Caco-2 (cell line): ENCODE measurements around the gene SLC25A1. TPM values are rescaled to one million over a fixed set of nuclear protein-coding genes. Genes with fewer than 3 reads are reported as not detected.

Experiments used
- BruUV-seq: library from RNA; stranded (reverse); fragments of 400-500 nt; replicated peaks from 2 replicates; lab custom pipeline; 2021; lab: Mats Ljungman, UMichigan
- CTCF ChIA-PET: fragments of 300-600 bp; sonication (Branson Sonifier 250); formaldehyde crosslinking; loops from one replicate; lab custom pipeline; 2022; ENCODE audit warnings: antibody characterized with exemption; lab: Charles Lee
- POLR2A ChIA-PET: fragments of 300-600 bp; sonication (Branson Sonifier 250); formaldehyde crosslinking; loops from one replicate; lab custom pipeline; 2022; ENCODE audit warnings: antibody characterized with exemption; lab: Charles Lee
- DNase-seq, 2 experiments: peaks; one replicate each; pipeline versions ENCODE4 v3.0.0 to v3.0.0-alpha.2; 2020 to 2022
- H3K27me3 ChIP-seq: replicated peaks from 2 replicates; pipeline ENCODE4 v1.6.0; 2011; ENCODE audit warnings: low read length; ENCODE audit not compliant: control insufficient read depth, insufficient read depth
- H3K36me3 ChIP-seq: 2 replicates; pipeline ENCODE4 v1.5.1; 2011; ENCODE audit warnings: low read length; ENCODE audit not compliant: control insufficient read depth, insufficient read depth
- H3K4me1 ChIP-seq: fragments of 250-450 bp; sonication (Bioruptor Pico); 2 replicates; pipeline ENCODE4 v1.5.1; 2020; ENCODE audit warnings: mild to moderate bottlenecking
- H3K4me3 ChIP-seq: 2 replicates; pipeline ENCODE4 v1.5.1; 2011; ENCODE audit warnings: low read depth, mild to moderate bottlenecking, control low read depth, low read length
- H3K9me3 ChIP-seq: fragments of 250-450 bp; sonication (Bioruptor Pico); 2 replicates; pipeline ENCODE4 v1.5.1; 2020; ENCODE audit warnings: mild to moderate bottlenecking, moderate library complexity
- H3K27ac Mint-ChIP-seq: one replicate; pipeline ENCODE4 v1.8.0; 2022; ENCODE audit warnings: mixed read lengths; ENCODE audit not compliant: unreplicated experiment
- H3K27me3 Mint-ChIP-seq: one replicate; pipeline ENCODE4 v1.8.0; 2022; ENCODE audit warnings: mixed read lengths; ENCODE audit not compliant: insufficient read depth, unreplicated experiment
- H3K36me3 Mint-ChIP-seq: one replicate; pipeline ENCODE4 v1.8.0; 2022; ENCODE audit warnings: mild to moderate bottlenecking, mixed read lengths; ENCODE audit not compliant: insufficient read depth, unreplicated experiment
- H3K4me1 Mint-ChIP-seq: one replicate; pipeline ENCODE4 v1.8.0; 2022; ENCODE audit warnings: low read depth, mixed read lengths; ENCODE audit not compliant: unreplicated experiment
- H3K4me3 Mint-ChIP-seq: one replicate; pipeline ENCODE4 v1.8.0; 2022; ENCODE audit warnings: mild to moderate bottlenecking, moderate library complexity, mixed read lengths; ENCODE audit not compliant: unreplicated experiment
- H3K9me3 Mint-ChIP-seq: one replicate; pipeline ENCODE4 v1.8.0; 2022; ENCODE audit warnings: mixed read lengths; ENCODE audit not compliant: unreplicated experiment
- CTCF ChIP-seq, 2 experiments: fragments of 200-600 bp in 1 of 2; IDR thresholded peaks; 1 replicate in 1 of 2; 2 replicates in 1 of 2; pipeline versions ENCODE4 v1.5.1 to v1.8.0; 2011 to 2022; ENCODE audit warnings: antibody characterized with exemption in 1 of 2, control low read depth in 1 of 2, inconsistent platforms in 1 of 2, low read depth in 1 of 2, low read length in 1 of 2, mild to moderate bottlenecking in 1 of 2, moderate library complexity in 1 of 2; ENCODE audit not compliant: insufficient read depth in 1 of 2, severe bottlenecking in 1 of 2, unreplicated experiment in 1 of 2
- intact Hi-C: fragments of 100-400 bp; cut with micrococcal nuclease; formaldehyde crosslinking; loops from one replicate; pipeline ENCODE4 v1.10.0; 2022; ENCODE audit not compliant: unreplicated experiment
- total RNA-seq: library from RNA; stranded (reverse); gene quantifications from 2 replicates; pipeline ENCODE4 v1.2.3, GENCODE V29; 2022

SLC25A1 gene
- total RNA-seq, 1 experiment from 2014 or later: 155 TPM

GRCh38 chr22:19195796-19196731 lies 17.5 kb upstream of the SLC25A1 start:
- Mint-ChIP-seq H3K36me3 (no peaks in the 10 kb centered on the region), H3K27ac (no peak overlapping the region), H3K27me3 (no peaks in the 10 kb centered on the region), H3K4me3 (no peak overlapping the region), H3K9me3 (no peaks in the 10 kb centered on the region), H3K4me1 (no peaks in the 10 kb centered on the region)
- no peak for TF ChIP-seq CTCF (IDR thresholded peaks at IDR 0.05; ENCODE audit: insufficient read depth in 1 of 2, low read depth in 1 of 2, low read length in 1 of 2, severe bottlenecking in 1 of 2, unreplicated experiment in 1 of 2)
- no peaks in the 10 kb centered on the region for H3K4me1 ChIP-seq
- no peaks in the 10 kb centered on the region; the same call in 1 of the 2 replicates for H3K36me3 ChIP-seq
- H3K27me3 ChIP-seq: no peaks in the 10 kb centered on the region
- H3K4me3 ChIP-seq: no peak overlapping the region
- CTCF ChIA-PET: no interaction called here
- POLR2A ChIA-PET: no interaction called here
- BruUV-seq: no TSS peak
- intact Hi-C loops: no loop called here
- no peak for DNase-seq
- no peaks in the 10 kb centered on the region for H3K9me3 ChIP-seq

GRCh38 chr22:19194766-19195536 lies 16.4 kb upstream of the SLC25A1 start:
- intact Hi-C loops: no loop called here
- no peaks in the 10 kb centered on the region for H3K9me3 ChIP-seq
- H3K4me1 ChIP-seq: no peaks in the 10 kb centered on the region
- H3K9me3 Mint-ChIP-seq: no peaks in the 10 kb centered on the region
- H3K27ac Mint-ChIP-seq: no peak overlapping the region
- H3K36me3 ChIP-seq: no peaks in the 10 kb centered on the region; the same call in 1 of the 2 replicates
- ChIA-PET CTCF (interaction anchor here (2.0 kb wide), 1 partner anchor 16 kb away, joined by 6 read pairs; the partner anchor contains the start of gene SLC25A1), POLR2A (no interaction called here)
- TF ChIP-seq CTCF (IDR thresholded peaks at IDR 0.05; ENCODE audit: insufficient read depth in 1 of 2, low read depth in 1 of 2, low read length in 1 of 2, severe bottlenecking in 1 of 2, unreplicated experiment in 1 of 2): no peak
- no TSS peak for BruUV-seq
- H3K4me3 Mint-ChIP-seq: no peak overlapping the region
- no peak overlapping the region for H3K4me3 ChIP-seq
- H3K36me3 Mint-ChIP-seq: no peaks in the 10 kb centered on the region
- no peaks in the 10 kb centered on the region for H3K27me3 ChIP-seq
- H3K4me1 Mint-ChIP-seq: no peaks in the 10 kb centered on the region
- H3K27me3 Mint-ChIP-seq: no peaks in the 10 kb centered on the region
- DNase-seq: no peak

- CTCF ChIA-PET: interaction anchor here (2.0 kb wide), 1 partner anchor 15 kb away, joined by 6 read pairs; the partner anchor contains the start of gene SLC25A1
- no peaks in the 10 kb centered on the region for H3K27me3 Mint-ChIP-seq
- TF ChIP-seq CTCF (IDR thresholded peaks at IDR 0.05; ENCODE audit: insufficient read depth in 1 of 2, low read depth in 1 of 2, low read length in 1 of 2, severe bottlenecking in 1 of 2, unreplicated experiment in 1 of 2): no peak
- BruUV-seq: no TSS peak
- Histone ChIP-seq H3K27me3 (no peaks in the 10 kb centered on the region), H3K36me3 (no peaks in the 10 kb centered on the region; the same call in 1 of the 2 replicates), H3K4me3 (no peak overlapping the region), H3K9me3 (no peaks in the 10 kb centered on the region), H3K4me1 (no peaks in the 10 kb centered on the region)
- POLR2A ChIA-PET: interaction anchor here (0.8 kb wide), 1 partner anchor 15 kb away, joined by 3 read pairs; no protein-coding TSS in a partner anchor
- no peak for DNase-seq
- no peaks in the 10 kb centered on the region for H3K4me1 Mint-ChIP-seq
- H3K27ac Mint-ChIP-seq: no peak overlapping the region
- H3K9me3 Mint-ChIP-seq: no peaks in the 10 kb centered on the region
- intact Hi-C loops: no loop called here
- H3K4me3 Mint-ChIP-seq: no peak overlapping the region
- no peaks in the 10 kb centered on the region for H3K36me3 Mint-ChIP-seq
These were observed 15.3 kb upstream of the SLC25A1 start for GRCh38 chr22:19193879-19194278.
